GM12872 (cell line): Measurements from ENCODE around the gene CDK1.
A peak's percentile ranks its signal among the peaks of the same experiment; 100 is the strongest.

Source experiments
- CTCF ChIP-seq: IDR thresholded peaks from 3 replicates; pipeline ENCODE4 v1.5.1; 2011; ENCODE audit warnings: low read depth, mild to moderate bottlenecking, low read length, moderate library complexity; ENCODE audit not compliant: insufficient read depth

Gene CDK1

GRCh38 chr10:60816628-60817397, 38.5 kb downstream of the CDK1 start:
- peak; percentile 70 for TF ChIP-seq CTCF

GRCh38 chr10:60817398-60817805, 39.1 kb downstream of the CDK1 start:
- no peak for TF ChIP-seq CTCF

GRCh38 chr10:60818134-60818770, 40.0 kb downstream of the CDK1 start:
- no peak for TF ChIP-seq CTCF

GRCh38 chr10:60819271-60819670, 41.0 kb downstream of the CDK1 start:
- no peak for TF ChIP-seq CTCF

- TF ChIP-seq CTCF: peak; percentile 27; the same call in 1 of the 3 replicates
Observed at GRCh38 chr10:60820093-60820754, 41.9 kb downstream of the CDK1 start.

- TF ChIP-seq CTCF: no peak
Observed at GRCh38 chr10:60821656-60822055, 43.4 kb downstream of the CDK1 start.

GRCh38 chr10:60822809-60823208, 44.5 kb downstream of the CDK1 start:
- no peak for TF ChIP-seq CTCF
